Measurements from ENCODE around the gene WASF2.

- TF ChIP-seq, protein P1, sequence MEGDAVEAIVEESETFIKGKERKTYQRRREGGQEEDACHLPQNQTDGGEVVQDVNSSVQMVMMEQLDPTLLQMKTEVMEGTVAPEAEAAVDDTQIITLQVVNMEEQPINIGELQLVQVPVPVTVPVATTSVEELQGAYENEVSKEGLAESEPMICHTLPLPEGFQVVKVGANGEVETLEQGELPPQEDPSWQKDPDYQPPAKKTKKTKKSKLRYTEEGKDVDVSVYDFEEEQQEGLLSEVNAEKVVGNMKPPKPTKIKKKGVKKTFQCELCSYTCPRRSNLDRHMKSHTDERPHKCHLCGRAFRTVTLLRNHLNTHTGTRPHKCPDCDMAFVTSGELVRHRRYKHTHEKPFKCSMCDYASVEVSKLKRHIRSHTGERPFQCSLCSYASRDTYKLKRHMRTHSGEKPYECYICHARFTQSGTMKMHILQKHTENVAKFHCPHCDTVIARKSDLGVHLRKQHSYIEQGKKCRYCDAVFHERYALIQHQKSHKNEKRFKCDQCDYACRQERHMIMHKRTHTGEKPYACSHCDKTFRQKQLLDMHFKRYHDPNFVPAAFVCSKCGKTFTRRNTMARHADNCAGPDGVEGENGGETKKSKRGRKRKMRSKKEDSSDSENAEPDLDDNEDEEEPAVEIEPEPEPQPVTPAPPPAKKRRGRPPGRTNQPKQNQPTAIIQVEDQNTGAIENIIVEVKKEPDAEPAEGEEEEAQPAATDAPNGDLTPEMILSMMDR (IDR thresholded peaks at IDR 0.05; ENCODE audit: insufficient read depth, low read length, poor library complexity, severe bottlenecking), result no peak
- no peak for TF ChIP-seq EZH2phosphoT487 (conservative IDR thresholded peaks at IDR 0.05; ENCODE audit: low read length)
Observed at GRCh38 chr1:27400082-27400962, 89.6 kb downstream of the WASF2 start.

Data from SU-DHL-6 (cell line).